ENCODE data around the gene LTBP1.

DNA sequence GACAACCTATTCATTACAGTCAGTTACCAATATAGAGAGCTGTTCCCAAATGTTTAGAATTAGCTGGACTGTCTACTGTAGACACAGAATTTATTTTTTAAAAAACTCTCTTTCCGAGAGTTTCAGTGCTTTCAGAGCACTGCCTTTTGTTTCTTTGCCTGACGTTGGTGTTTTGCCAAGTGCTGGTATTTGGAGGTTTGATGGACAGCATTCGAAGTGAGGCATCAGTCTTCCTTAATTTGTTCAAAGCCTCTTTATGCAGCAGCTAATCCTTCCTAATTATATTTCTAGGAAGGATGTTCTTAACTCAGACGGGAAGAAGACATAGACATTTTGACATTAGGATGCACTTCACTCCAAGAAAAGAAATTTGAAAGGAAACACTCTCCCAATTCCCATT, 83.2 kb downstream of the LTBP1 start:
- TF ChIP-seq, protein P1, sequence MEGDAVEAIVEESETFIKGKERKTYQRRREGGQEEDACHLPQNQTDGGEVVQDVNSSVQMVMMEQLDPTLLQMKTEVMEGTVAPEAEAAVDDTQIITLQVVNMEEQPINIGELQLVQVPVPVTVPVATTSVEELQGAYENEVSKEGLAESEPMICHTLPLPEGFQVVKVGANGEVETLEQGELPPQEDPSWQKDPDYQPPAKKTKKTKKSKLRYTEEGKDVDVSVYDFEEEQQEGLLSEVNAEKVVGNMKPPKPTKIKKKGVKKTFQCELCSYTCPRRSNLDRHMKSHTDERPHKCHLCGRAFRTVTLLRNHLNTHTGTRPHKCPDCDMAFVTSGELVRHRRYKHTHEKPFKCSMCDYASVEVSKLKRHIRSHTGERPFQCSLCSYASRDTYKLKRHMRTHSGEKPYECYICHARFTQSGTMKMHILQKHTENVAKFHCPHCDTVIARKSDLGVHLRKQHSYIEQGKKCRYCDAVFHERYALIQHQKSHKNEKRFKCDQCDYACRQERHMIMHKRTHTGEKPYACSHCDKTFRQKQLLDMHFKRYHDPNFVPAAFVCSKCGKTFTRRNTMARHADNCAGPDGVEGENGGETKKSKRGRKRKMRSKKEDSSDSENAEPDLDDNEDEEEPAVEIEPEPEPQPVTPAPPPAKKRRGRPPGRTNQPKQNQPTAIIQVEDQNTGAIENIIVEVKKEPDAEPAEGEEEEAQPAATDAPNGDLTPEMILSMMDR (IDR thresholded peaks at IDR 0.05), result no peak
- TF ChIP-seq, protein P2, sequence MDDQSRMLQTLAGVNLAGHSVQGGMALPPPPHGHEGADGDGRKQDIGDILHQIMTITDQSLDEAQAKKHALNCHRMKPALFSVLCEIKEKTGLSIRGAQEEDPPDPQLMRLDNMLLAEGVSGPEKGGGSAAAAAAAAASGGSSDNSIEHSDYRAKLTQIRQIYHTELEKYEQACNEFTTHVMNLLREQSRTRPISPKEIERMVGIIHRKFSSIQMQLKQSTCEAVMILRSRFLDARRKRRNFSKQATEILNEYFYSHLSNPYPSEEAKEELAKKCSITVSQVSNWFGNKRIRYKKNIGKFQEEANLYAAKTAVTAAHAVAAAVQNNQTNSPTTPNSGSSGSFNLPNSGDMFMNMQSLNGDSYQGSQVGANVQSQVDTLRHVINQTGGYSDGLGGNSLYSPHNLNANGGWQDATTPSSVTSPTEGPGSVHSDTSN (IDR thresholded peaks at IDR 0.05), result no peak
- TF ChIP-seq FOSB (CRISPR knock-in tag; IDR thresholded peaks at IDR 0.05), result no peak
- TF ChIP-seq SMC3 (IDR thresholded peaks at IDR 0.05), result no peak
